ENCODE results near the gene GSTM4. TPM values are rescaled to one million over a fixed set of nuclear protein-coding genes. Genes with fewer than 3 reads are reported as not detected.

The GSTM4 gene
- total and polyA plus RNA-seq, 2 experiments from 2014 or later = 12.8 to 12.9 TPM

GRCh38 chr1:109652402-109652801 is 3.5 kb upstream of the GSTM4 start (continued):
- no peak for TF ChIP-seq CTCF (conservative IDR thresholded peaks at IDR 0.05; ENCODE audit: low read depth in 2 of 2)

GRCh38 chr1:109653306-109653705 is 2.6 kb upstream of the GSTM4 start:
- H3K4me1 ChIP-seq (ENCODE audit: insufficient read depth) = peaks cover 10% of the 10 kb centered on the region; the same call in 1 of the 2 replicates
- H3K4me3 ChIP-seq = no peak overlapping the region
- H2AFZ ChIP-seq = no peak overlapping the region
- no peak overlapping the region for H3K4me2 ChIP-seq
- no peaks in the 10 kb centered on the region; the same call in 1 of the 2 replicates for H4K20me1 ChIP-seq (replicated peaks; ENCODE audit: insufficient read depth)
- Mint-ChIP-seq H3K27me3 (ENCODE audit: insufficient read depth, low read depth, poor library complexity) (peaks cover 5% of the 10 kb centered on the region), H3K9me3 (no peaks in the 10 kb centered on the region), H3K36me3 (ENCODE audit: low read depth) (no peaks in the 10 kb centered on the region), H3K27ac (no peak overlapping the region), H3K4me3 (no peak overlapping the region), H3K4me1 (peaks cover 11% of the 10 kb centered on the region)
- ATAC-seq = no peak
- H3K9me2 ChIP-seq (ENCODE audit: insufficient read depth) = no peaks in the 10 kb centered on the region
- peaks cover 18% of the 10 kb centered on the region for H3K27me3 ChIP-seq (ENCODE audit: insufficient read depth)
- peaks cover 6% of the 10 kb centered on the region for H3F3A ChIP-seq (replicated peaks; ENCODE audit: low read depth)
- H3K36me3 ChIP-seq (ENCODE audit: insufficient read depth) = no peaks in the 10 kb centered on the region
- H3K27ac ChIP-seq (ENCODE audit: low read depth) = no peak overlapping the region
- H3K79me2 ChIP-seq (replicated peaks; ENCODE audit: insufficient read depth) = no peaks in the 10 kb centered on the region
- no peak for DNase-seq (ENCODE audit: low spot score)
- TF ChIP-seq ZNF331 (CRISPR knock-in tag; IDR thresholded peaks at IDR 0.05; ENCODE audit: low read depth) = no peak
- TF ChIP-seq REST (IDR thresholded peaks at IDR 0.05; ENCODE audit: unreplicated experiment) = no peak
- TF ChIP-seq POLR2AphosphoS5 (IDR thresholded peaks at IDR 0.05; ENCODE audit: low read depth) = no peak
- no peak for TF ChIP-seq STAT1 (IDR thresholded peaks at IDR 0.05; ENCODE audit: unreplicated experiment)
- TF ChIP-seq CREB1 (CRISPR knock-in tag; IDR thresholded peaks at IDR 0.05; ENCODE audit: low read depth) = no peak
- no peak for TF ChIP-seq ZNF462 (CRISPR knock-in tag; IDR thresholded peaks at IDR 0.05)
- TF ChIP-seq EZH2phosphoT487 (IDR thresholded peaks at IDR 0.05; ENCODE audit: unreplicated experiment) = no peak
- no peak for TF ChIP-seq ZNF114 (CRISPR knock-in tag; IDR thresholded peaks at IDR 0.05)
- TF ChIP-seq ETS1 (IDR thresholded peaks at IDR 0.05) = no peak
- no peak for TF ChIP-seq JUNB (IDR thresholded peaks at IDR 0.05; ENCODE audit: unreplicated experiment)
- no peak for TF ChIP-seq EZH2 (IDR thresholded peaks at IDR 0.05; ENCODE audit: low read depth, unreplicated experiment)
- no peak for TF ChIP-seq NANOG (IDR thresholded peaks at IDR 0.05; ENCODE audit: borderline replicate concordance)
